Activated CD4-positive, alpha-beta T cell treated with anti-CD3 and anti-CD28 coated beads for 48 hours (primary cell): ENCODE results near the gene ABCC10.
"Not testable (repeated sequence)": the region's sequence is repeated elsewhere in the genome, so short reads cannot be mapped to it uniquely, and the experiment has no call there.

ENCODE experiments used
- DNase-seq: peaks from one replicate; pipeline ENCODE4 v3.0.0-alpha.2; 2020

Gene ABCC10

GRCh38 chr6:43475516-43475915 lies 48.2 kb downstream of the ABCC10 start:
- DNase-seq = no peak

GRCh38 chr6:43476746-43477145 lies 49.4 kb downstream of the ABCC10 start:
- DNase-seq = no peak

DNA sequence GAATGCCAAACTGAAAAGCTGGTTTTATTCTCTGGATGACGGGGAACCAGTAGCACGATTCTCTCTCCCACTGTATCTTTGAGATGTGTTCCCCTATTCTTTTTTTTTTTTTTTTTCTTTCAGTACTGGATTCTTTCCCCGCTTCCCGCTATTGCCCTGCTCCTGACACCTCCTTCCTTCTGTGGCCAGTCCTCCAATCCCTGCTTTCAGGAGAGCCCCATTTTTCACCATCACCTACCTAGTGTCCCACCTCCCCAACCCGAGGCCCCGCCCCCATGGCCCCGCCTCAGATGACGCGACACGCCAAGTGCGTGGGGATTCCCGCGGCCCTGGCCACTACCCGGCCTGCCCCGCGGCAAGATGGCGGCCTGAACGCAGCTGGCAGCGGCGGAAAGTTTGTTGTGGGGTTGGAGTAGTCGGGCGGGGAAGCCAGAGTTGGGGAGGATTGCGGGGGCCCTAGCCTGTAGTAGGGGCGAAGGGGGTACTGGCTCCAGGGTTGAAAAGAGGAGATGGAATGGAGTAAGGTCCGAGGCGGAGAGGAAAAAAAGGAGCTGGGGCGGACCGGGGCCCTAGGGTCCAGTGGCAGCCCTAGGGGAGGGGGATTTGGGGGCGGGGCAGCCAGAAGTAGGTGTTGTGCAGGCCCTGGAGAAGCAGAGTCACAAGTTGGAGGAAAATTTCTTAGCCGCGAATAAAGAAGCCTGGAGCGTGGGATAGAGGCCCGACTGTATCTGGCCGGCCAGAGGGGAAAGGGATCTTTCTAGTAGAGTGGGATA lies 50.1 kb downstream of the ABCC10 start, which contains the start of gene TJAP1:
Gene TJAP1 (plus strand): TSS at position 336 of the 773 bp plus-strand sequence. CDS start 21,432 bp downstream, outside the sequence.
- peak; percentile 99 for DNase-seq

GRCh38 chr6:43478008-43478372 lies 50.6 kb downstream of the ABCC10 start:
- DNase-seq = no peak

DNA sequence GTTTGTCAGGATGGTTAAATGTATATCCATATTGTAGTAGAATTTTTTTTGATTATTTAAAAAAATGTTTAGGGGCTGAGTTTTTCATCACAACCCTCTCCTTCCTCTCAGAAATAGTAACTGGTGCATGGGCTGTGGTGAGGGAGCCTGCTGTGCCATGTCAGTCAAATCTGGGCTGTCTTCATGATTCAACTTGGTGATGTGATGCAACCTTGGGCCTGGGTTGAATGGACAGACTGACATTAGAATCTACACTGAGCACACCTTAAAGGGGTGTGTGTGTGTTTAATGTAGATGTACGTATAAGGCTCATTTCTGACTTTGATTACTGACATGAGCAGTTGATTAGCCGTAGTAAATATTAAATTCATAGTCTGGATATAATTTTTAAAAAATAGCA lies 53.7 kb downstream of the ABCC10 start:
- peak; percentile 26 for DNase-seq

GRCh38 chr6:43481591-43482236 lies 54.4 kb downstream of the ABCC10 start:
- DNase-seq = no peak

DNA sequence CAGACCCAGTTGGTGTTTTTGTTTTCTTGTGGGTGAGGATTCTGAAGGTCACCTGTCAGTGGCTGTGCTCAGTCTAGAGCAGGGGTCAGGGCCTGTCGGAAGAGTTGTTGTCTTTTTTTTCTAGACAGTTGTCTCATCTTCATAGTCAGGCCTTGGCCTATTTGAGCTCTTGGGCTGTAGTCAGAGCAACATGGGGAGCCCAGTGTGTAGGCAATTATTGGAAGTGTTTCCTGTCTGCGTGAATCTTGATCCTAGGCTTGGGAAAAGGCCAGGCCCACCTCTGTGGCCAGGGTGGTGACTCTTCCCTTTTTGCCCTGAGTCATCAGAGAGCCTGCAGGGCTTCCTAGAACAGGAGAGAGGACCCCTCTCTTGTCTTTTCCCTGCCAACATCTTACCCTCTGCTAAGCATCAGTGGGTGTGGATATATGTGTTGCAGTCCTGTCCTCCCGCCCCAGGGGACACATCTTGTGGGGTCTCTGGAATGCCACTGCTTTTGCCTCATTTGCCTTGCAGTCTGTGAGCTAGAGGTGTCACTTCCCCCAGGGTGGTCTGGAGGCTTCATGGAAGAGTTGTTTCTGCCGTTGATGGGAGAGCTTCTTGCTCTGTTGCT lies 61.4 kb downstream of the ABCC10 start:
- no peak for DNase-seq

GRCh38 chr6:43489277-43490072 lies 62.1 kb downstream of the ABCC10 start:
- DNase-seq = no peak

DNA sequence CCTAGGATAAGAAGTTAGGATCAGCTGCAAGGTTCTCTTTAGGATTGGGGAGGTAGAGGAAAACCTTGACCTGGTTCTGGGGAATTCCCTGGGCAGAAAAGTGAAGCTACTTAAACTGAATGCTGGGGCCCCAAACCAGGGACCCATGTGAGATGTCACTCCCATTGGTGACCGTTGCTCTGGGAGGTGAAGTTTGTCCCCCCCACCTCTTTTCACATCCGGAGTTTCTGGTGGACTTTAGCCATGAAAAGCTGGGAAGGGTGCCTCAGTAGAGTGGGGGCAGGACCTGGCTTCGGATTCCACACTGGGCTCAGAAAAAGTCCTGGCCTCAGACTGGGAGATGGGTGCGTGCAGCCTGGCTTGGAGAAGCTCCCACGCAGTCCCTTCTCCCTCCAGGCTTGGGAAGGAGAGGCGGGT lies 63.2 kb downstream of the ABCC10 start:
- DNase-seq = no peak

- DNase-seq = no peak
Observed at GRCh38 chr6:43491750-43492661, 64.7 kb downstream of the ABCC10 start.

DNA sequence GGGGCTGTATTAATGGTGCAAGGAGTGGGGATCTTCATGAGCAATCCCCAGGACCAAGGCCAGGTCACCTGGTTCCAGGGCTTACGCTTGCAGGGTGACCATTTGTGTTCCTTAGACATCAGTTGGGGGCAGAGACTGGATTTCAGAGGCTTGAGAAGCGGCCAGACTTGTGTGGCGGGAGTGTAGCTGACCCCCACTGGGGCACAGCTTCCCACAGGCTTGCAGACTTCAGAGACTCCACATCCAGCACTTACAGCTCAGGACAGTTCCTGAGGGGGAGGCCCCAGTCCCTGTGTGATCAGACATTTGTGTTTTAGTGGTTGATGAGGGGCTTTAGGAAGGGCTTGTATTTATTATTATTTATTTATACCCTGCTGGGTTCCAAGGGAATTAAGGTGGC lies 65.3 kb downstream of the ABCC10 start:
- no peak for DNase-seq

DNA sequence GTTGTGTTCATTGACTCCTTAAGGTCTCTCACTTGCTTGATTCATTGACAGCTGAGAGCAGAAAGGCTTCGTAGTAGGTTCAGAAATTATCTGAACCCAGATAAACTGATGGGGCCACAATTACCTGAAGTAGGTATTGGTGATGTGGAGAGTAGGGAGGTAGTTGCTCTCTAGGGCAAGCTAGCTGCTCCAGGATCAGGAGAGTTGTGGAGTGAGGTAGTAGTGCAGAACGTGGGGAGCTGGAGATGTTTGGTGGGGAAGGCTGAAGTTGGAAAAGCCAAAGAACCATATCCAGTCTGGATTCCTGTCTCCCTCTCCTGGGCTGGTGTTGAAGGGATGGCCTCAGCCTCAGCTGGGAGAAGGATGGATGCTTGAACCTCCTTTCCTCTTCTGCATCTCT lies 65.9 kb downstream of the ABCC10 start:
- no peak for DNase-seq

GRCh38 chr6:43493833-43494232 lies 66.5 kb downstream of the ABCC10 start:
- DNase-seq = no peak

DNA sequence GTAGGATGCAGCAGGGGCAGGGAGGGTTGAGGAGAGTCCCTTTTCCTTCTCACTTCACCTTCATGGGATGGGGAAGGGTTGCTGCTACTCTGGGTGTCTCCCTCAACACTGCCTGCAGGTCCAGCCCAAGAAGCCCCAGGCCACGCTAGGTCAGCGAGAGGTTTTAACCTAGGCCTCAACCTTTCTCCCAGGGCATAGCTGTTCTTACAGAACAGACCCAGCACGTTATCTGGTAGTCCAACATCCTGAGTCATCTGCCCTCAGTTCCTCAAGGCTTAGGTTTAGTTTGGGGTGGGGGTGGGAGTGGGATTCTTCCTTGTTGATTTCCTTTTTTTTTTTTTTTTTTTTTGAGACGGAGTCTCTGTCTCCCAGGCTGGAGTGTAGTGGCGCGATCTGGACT lies 67.0 kb downstream of the ABCC10 start:
- no peak for DNase-seq

DNA sequence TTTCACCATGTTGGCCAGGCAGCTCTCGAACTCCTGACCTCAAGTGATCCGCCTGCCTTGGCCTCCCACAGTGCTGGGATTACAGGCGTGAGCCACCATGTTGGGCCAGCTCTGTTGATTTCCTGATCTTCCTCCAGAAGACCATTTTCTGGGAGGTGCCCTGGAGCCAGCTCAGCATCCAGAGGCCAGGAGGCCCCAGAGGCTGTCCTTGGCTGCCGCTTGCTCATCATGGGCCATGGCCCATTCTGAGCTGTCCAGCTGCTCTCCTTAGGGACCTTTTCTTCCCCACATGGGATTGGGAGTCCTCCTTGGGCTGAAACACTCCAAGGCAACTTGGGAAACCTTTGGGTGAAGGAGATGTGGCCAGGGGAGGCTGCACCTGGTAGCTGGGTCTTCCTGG lies 67.4 kb downstream of the ABCC10 start:
- no peak for DNase-seq

- DNase-seq = no peak
Observed at GRCh38 chr6:43495409-43495941, 68.1 kb downstream of the ABCC10 start.

DNA sequence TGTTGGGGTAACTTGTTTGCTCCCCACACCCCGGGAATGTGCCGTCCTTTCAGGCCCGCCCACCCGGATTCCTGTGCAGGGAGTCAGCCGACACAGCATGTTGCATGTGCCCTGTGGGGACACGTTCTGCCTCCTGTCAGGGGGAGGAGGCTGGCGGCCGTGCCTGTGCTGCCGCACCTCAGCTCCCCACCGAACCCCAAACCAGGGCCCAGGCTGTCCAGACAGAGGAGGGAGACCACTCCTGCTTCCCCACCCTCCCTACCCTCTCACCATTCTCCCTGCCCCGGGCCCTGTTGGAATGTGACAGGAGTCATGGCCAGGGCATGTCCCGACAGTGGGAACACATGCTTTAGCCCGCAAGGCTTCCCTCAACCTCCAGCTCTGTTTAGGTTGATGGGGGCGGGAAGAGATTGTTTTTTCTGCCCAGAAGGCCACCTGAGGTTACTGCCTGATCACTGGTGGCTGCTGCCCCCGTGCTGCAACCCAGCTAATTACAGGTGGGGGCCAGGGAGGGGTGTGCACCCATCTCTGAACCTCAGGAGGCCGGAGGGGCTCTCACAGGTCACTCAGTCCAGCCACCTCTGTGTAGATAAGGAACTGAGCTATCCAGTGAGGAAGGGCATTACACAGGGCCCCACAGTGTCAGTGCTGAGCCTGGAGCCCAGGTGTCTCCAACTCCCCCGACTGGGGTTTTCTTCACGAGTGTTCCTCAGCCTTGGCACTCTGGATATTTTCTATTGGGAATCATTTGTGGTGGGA lies 69.2 kb downstream of the ABCC10 start:
- DNase-seq = no peak

DNA sequence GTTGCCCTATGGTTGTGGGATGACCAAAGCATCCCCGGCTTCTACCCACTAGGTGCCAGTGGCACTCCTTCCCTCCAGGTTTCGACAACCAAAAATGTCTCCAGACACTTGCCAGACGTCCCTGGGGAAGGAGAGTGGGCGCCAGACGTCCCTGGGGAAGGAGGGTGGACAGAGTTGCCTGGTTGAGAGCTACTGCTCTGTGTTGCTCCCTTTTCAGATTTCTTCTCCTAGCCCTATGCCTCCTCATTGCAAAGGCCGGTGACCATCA lies 69.7 kb downstream of the ABCC10 start:
- no peak for DNase-seq

DNA sequence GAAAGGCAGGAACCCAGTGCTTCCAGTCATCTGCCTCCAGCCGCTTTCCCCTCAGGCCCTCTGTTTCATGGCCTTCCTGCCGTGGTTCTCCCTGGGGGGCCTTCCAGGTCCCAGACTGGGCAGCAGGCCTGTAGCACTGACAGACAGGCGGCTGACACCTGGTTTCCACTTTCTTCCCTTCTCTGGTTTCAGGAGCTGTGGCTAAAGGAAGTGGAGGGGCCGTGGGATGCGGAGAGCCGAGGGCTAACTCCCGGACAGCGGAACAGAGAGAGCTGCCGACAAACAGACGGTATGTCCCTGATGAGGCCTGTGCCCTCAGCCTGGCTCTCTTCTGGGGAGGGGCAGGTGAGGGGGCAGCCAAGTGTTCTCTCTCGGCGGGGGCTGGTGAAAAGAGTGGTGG lies 70.3 kb downstream of the ABCC10 start:
- no peak for DNase-seq

GRCh38 chr6:43498291-43498690 lies 71.0 kb downstream of the ABCC10 start:
- DNase-seq = not testable (repeated sequence)
